PC-9 (cell line): Measurements from ENCODE around the gene FOXK1. TPM values are rescaled to one million over a fixed set of nuclear protein-coding genes. Genes with fewer than 3 reads are reported as not detected.

Experiments
- BruUV-seq: library from RNA; stranded (reverse); fragments of 400-500 nt; replicated peaks from 2 replicates; lab custom pipeline; 2021; lab: Mats Ljungman, UMichigan
- CTCF ChIA-PET: fragments of 300-600 bp; sonication (Branson Sonifier 250); formaldehyde crosslinking; loops from one replicate; lab custom pipeline; 2022; ENCODE audit warnings: antibody characterized with exemption; lab: Charles Lee
- POLR2A ChIA-PET: fragments of 300-600 bp; sonication (Branson Sonifier 250); formaldehyde crosslinking; loops from one replicate; lab custom pipeline; 2022; ENCODE audit warnings: antibody characterized with exemption; ENCODE audit not compliant: unreplicated experiment; lab: Charles Lee
- DNase-seq, 2 experiments: peaks; one replicate each; pipeline versions ENCODE4 v3.0.0 to v3.0.0-alpha.2; 2015 to 2022; ENCODE audit warnings: mixed read lengths in 1 of 2
- H2AFZ ChIP-seq: fragments of 200-600 bp; sonication (generic); 2 replicates; pipeline ENCODE4 v1.8.1; 2017; ENCODE audit warnings: antibody characterized with exemption
- H3F3A ChIP-seq: fragments of 200-600 bp; sonication (generic); 2 replicates; pipeline ENCODE4 v1.8.1; 2017; ENCODE audit warnings: antibody characterized with exemption, mild to moderate bottlenecking, low read depth; ENCODE audit not compliant: insufficient read depth
- H3K27ac ChIP-seq: fragments of 200-600 bp; sonication (generic); 2 replicates; pipeline ENCODE4 v1.6.1; 2016; ENCODE audit warnings: mixed run types
- H3K27me3 ChIP-seq: fragments of 200-600 bp; sonication (generic); 2 replicates; pipeline ENCODE4 v1.6.1; 2016; ENCODE audit warnings: low read depth, mixed run types; ENCODE audit not compliant: insufficient read depth
- H3K36me3 ChIP-seq: fragments of 200-600 bp; sonication (generic); 2 replicates; pipeline ENCODE4 v1.6.1; 2016; ENCODE audit warnings: low read depth, mixed run types
- H3K4me1 ChIP-seq: fragments of 200-600 bp; sonication (generic); replicated peaks from 2 replicates; pipeline ENCODE4 v1.6.1; 2016; ENCODE audit warnings: mixed run types; ENCODE audit not compliant: insufficient read depth
- H3K4me2 ChIP-seq: fragments of 200-600 bp; sonication (generic); 2 replicates; pipeline ENCODE4 v1.6.1; 2017; ENCODE audit warnings: mixed run types
- H3K4me3 ChIP-seq: fragments of 200-600 bp; sonication (generic); 2 replicates; pipeline ENCODE4 v1.6.1; 2016; ENCODE audit warnings: mixed run types
- H3K79me2 ChIP-seq: fragments of 200-600 bp; sonication (generic); 2 replicates; pipeline ENCODE4 v1.6.1; 2017; ENCODE audit warnings: low read depth, mixed run types
- H3K9me2 ChIP-seq: fragments of 200-600 bp; sonication (generic); 2 replicates; pipeline ENCODE4 v1.8.1; 2017; ENCODE audit warnings: mild to moderate bottlenecking; ENCODE audit not compliant: insufficient read depth
- H3K9me3 ChIP-seq: fragments of 200-600 bp; sonication (generic); 2 replicates; pipeline ENCODE4 v1.8.1; 2016; ENCODE audit warnings: low read depth; ENCODE audit not compliant: insufficient read depth
- H4K20me1 ChIP-seq: fragments of 200-600 bp; sonication (generic); 2 replicates; pipeline ENCODE4 v1.8.1; 2017; ENCODE audit not compliant: insufficient read depth
- CTCF ChIP-seq: fragments of 200-600 bp; sonication (generic); conservative IDR thresholded peaks from 2 replicates; pipeline ENCODE4 v1.6.1; 2017; ENCODE audit warnings: mixed run types, antibody characterized with exemption, mild to moderate bottlenecking, moderate library complexity
- EZH2 ChIP-seq: fragments of 200-600 bp; sonication (generic); IDR thresholded peaks from 2 replicates; pipeline ENCODE4 v1.8.0; 2017; ENCODE audit warnings: antibody characterized with exemption, low read depth
- intact Hi-C: fragments of 100-400 bp; cut with micrococcal nuclease; formaldehyde crosslinking; loops from one replicate; pipeline ENCODE4 v1.10.0; 2022; ENCODE audit not compliant: unreplicated experiment
- microRNA-seq: library from miRNA; unstranded; fragments of <30 nt; microRNA quantifications from one replicate; pipeline ENCODE4 v1.2.0, GENCODE V29; 2021; ENCODE audit warnings: borderline number of aligned reads, borderline replicate concordance
- total RNA-seq: library from RNA; stranded (reverse); gene quantifications from 2 replicates; pipeline ENCODE4 v1.2.3, GENCODE V29; 2021

The FOXK1 gene
- total RNA-seq, 1 experiment from 2014 or later, result 68.1 TPM

- peaks cover 98% of the 10 kb centered on the region for H3K27me3 ChIP-seq
- CTCF ChIA-PET, result no interaction called here
These were observed 137.7 kb downstream of the FOXK1 start for GRCh38 chr7:4819560-4820404.

GRCh38 chr7:4820405-4820966, 138.4 kb downstream of the FOXK1 start:
- no peaks in the 10 kb centered on the region for H3K79me2 ChIP-seq
- CTCF ChIA-PET, result no interaction called here

More at GRCh38 chr7:4819560-4820404, 137.7 kb downstream of the FOXK1 start:
- intact Hi-C loops, result no loop called here
- H3K4me1 ChIP-seq, result no peaks in the 10 kb centered on the region
- no peak overlapping the region for H3K4me2 ChIP-seq
- H3K27ac ChIP-seq, result no peak overlapping the region
- no peaks in the 10 kb centered on the region for H3K9me3 ChIP-seq
- H3F3A ChIP-seq, result no peaks in the 10 kb centered on the region
- H3K36me3 ChIP-seq, result no peaks in the 10 kb centered on the region
- H3K79me2 ChIP-seq, result no peaks in the 10 kb centered on the region
- no peak overlapping the region for H2AFZ ChIP-seq
- DNase-seq, result no peak
- H4K20me1 ChIP-seq, result no peaks in the 10 kb centered on the region
- H3K9me2 ChIP-seq, result no peaks in the 10 kb centered on the region
- TF ChIP-seq EZH2, result no peak
- TF ChIP-seq CTCF, result no peak
- BruUV-seq, result no TSS peak
- H3K4me3 ChIP-seq, result no peak overlapping the region
- POLR2A ChIA-PET, result no interaction called here

More at GRCh38 chr7:4820405-4820966, 138.4 kb downstream of the FOXK1 start:
- Histone ChIP-seq H2AFZ (no peak overlapping the region), H3K9me3 (no peaks in the 10 kb centered on the region), H3F3A (no peaks in the 10 kb centered on the region), H3K27ac (no peak overlapping the region), H3K4me2 (no peak overlapping the region), H4K20me1 (no peaks in the 10 kb centered on the region), H3K4me1 (no peaks in the 10 kb centered on the region), H3K9me2 (no peaks in the 10 kb centered on the region), H3K27me3 (peaks cover 96% of the 10 kb centered on the region), H3K36me3 (no peaks in the 10 kb centered on the region), H3K4me3 (no peak overlapping the region)
- no TSS peak for BruUV-seq
- intact Hi-C loops, result no loop called here
- TF ChIP-seq EZH2 (no peak), CTCF (no peak)
- POLR2A ChIA-PET, result no interaction called here
- no peak for DNase-seq

Small RNAs within 50 kb of the gene (microRNA-seq; reads per million reads assigned to microRNA genes)
- not detected for gene MIR4656

Other genes with a start within 250 kb of the FOXK1 start
- 40.6 and 44.0 TPM in 2 replicates for gene AP5Z1, start 93.3 kb downstream of the FOXK1 start, total RNA-seq
- gene PAPOLB, start 179.7 kb downstream of the FOXK1 start, total RNA-seq, result not detected in 2 replicates
- 0.35 and 0.73 TPM in 2 replicates for gene RADIL, start 201.4 kb downstream of the FOXK1 start, total RNA-seq